D721Med (cell line): ENCODE results near the gene C2orf81.

Experiments used
- DNase-seq: peaks from one replicate; pipeline ENCODE4 v3.0.0; 2011; ENCODE audit warnings: low spot score; ENCODE audit not compliant: insufficient read length
- FAIRE-seq: peaks from 2 replicates; lab custom pipeline; 2011; peaks lifted over from hg19 to GRCh38; lab: Jason Lieb, UNC
- TF ChIP-seq, protein P1 (sequence below): IDR thresholded peaks from 2 replicates; pipeline ENCODE4 v1.5.1; 2012; ENCODE audit warnings: mild to moderate bottlenecking, control low read depth; ENCODE audit not compliant: insufficient read depth; ENCODE audit errors: missing control alignments

C2orf81 gene

DNA sequence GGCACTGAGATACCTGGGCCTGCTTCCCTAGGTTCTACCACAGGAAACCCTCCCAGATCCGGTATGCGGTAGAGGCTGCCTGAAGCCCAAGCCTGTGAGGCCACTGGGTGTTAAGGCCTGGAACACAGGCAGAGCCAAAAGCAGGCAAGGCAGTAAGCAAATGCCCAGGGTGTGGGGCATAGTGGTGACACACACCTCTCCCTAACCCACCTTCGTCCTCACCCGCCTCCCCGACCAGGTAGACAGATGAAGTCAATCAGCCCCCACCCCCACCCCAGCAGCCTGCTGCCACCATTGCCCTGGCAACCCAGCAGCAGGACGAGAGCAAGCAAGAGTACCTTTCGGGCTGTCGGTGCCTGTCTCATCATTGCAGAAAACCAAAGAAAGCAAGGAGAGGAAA is 47.4 kb downstream of the C2orf81 start:
- TF ChIP-seq, protein P1, sequence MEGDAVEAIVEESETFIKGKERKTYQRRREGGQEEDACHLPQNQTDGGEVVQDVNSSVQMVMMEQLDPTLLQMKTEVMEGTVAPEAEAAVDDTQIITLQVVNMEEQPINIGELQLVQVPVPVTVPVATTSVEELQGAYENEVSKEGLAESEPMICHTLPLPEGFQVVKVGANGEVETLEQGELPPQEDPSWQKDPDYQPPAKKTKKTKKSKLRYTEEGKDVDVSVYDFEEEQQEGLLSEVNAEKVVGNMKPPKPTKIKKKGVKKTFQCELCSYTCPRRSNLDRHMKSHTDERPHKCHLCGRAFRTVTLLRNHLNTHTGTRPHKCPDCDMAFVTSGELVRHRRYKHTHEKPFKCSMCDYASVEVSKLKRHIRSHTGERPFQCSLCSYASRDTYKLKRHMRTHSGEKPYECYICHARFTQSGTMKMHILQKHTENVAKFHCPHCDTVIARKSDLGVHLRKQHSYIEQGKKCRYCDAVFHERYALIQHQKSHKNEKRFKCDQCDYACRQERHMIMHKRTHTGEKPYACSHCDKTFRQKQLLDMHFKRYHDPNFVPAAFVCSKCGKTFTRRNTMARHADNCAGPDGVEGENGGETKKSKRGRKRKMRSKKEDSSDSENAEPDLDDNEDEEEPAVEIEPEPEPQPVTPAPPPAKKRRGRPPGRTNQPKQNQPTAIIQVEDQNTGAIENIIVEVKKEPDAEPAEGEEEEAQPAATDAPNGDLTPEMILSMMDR: no peak
- DNase-seq: no peak
- FAIRE-seq: no peak

DNA sequence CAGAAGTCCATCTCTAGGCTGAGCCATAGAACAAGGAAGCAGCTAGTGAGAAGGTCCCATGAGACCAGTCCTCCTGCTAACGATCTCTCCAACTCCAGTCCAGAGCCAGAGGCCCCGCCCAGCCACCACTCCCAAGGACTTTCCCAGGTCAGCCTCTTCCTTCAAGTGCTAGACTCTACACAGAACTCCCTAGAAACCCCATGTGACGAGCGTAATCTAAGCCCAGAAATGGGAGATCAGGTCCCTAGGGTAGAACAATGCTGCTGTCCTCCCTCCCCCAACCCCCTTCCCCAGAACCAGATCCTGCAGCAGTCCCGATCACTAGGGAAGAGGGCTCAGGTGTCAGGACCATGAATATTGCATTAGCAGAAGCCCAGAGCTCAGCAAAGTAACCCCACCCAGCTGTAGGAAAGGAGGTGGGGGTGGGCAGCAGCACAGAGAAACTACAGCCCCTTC is 48.2 kb downstream of the C2orf81 start:
- DNase-seq (no peak), FAIRE-seq (no peak)
- TF ChIP-seq, protein P1: no peak

DNA sequence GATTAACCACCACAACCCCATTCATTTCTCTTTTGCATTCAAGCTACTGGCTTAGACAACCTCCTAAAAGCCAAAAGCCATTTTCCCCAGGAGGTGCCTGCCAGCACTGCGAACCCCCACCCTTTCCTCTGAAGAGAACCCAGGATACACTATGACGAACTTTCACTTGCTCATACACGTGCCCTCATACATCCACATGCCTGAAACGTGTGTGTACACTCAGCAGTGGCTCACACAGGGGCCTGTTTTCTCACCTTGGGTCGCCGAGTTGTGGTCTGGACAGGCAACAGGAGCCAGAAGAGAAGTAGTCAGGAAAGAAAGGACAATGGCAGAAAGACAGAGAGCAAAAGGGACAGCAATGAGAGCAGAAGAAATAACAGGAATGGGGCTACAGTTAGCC is 48.7 kb downstream of the C2orf81 start:
- TF ChIP-seq, protein P1: no peak
- no peak for DNase-seq
- FAIRE-seq: no peak

DNA sequence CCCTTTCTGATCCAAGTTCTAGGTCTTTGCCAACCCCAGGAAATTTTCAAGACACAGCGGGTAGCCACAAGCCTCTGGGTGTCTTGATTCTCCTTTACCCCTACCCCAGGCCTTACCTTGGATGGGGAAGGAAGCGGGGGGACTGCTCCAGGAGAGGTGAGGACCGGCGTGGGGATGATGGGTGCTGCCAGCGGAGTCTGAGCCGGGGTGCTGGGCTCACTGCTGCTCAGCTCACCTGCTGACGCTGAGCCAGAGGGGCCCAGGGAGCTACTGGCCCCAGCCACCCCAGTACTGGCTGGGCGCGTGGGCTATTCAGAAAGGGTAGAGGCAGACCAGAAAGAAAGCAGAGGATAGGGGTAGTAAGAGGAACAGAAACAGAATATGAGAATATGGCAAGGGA is 50.0 kb downstream of the C2orf81 start:
- DNase-seq (no peak), FAIRE-seq (no peak)
- TF ChIP-seq, protein P1: no peak

DNA sequence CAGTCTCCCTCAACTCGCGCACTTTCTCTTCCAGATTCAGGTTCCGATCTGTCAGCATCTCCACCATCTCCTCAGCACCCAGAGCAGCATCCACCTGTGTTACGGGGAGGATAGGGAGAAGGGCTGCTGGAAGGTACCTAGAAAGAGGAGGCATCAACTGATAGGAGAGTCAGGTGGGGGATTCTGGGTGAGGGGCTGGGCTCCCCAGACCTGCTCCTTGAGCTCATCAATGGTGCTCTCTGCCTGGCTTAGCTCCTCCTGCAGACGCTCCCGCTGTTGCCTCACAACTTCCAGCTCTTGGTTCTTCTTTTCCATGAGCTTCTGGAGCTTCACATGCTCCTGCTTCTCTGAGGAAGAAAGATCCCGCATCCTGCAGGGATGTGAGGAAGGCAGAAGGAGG is 51.4 kb downstream of the C2orf81 start:
- FAIRE-seq (no peak), DNase-seq (no peak)
- TF ChIP-seq, protein P1: no peak

DNA sequence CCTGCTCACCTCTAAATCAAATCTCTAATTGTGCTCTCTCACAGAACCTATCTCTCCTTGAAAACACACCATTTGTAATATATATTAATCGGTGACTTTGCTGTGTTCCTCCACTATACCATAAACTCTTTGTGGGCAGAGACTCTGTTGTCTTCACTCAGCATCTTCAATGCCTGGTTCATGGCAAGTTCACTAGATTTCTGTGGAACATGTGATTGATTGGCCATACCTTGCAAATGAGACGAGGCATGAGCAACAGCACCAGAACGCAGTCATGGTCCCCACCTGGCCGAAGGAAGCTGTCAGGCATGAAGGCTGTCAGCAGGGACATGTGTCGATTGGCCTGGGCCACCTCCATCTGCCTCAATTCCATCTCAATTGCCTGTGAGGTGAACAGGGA is 52.9 kb downstream of the C2orf81 start:
- FAIRE-seq (no peak), DNase-seq (no peak)
- TF ChIP-seq, protein P1: no peak

DNA sequence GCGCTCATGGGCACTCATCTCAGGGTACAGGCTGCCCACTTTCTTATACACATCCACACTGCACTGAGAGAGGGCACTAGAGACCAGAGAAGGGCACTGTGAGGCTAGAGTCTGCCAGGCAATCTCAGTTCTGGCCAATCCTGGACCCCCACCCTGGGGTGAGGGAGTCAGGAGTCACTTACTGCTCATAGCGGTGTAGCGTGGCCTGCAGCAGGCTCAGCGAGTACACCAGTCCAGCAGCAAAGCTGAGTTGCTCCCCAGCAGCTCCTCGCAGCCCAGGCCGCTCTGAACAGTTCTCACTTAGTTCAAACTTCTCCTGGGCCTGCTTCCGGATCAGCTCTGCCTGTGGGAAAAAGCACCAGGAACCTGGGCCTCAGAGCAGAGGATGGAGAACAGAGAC is 53.6 kb downstream of the C2orf81 start:
- TF ChIP-seq, protein P1: no peak

More for the DNA sequence above, 53.6 kb downstream of the C2orf81 start:
- no peak for DNase-seq
- FAIRE-seq: no peak
